GM12878 (cell line): ENCODE results near the gene TECTB. TPM values are rescaled to one million over a fixed set of nuclear protein-coding genes. Genes with fewer than 3 reads are reported as not detected.

ENCODE experiments used
- ATAC-seq: fragments of 200-7000 bp; cut with Tn5 transposase; 3 replicates; pipeline ENCODE4 v1.9.1; 2020; ENCODE audit warnings: mild to moderate bottlenecking, moderate library complexity
- BruUV-seq: library from RNA; stranded (reverse); fragments of 400-500 nt; replicated peaks from 2 replicates; lab custom pipeline; 2021; lab: Mats Ljungman, UMichigan
- CTCF ChIA-PET: fragments of 300-600 bp; sonication (Branson Sonifier 250); formaldehyde crosslinking; extraction: SDS; loops from one replicate; lab custom pipeline; 2021; ENCODE audit warnings: inconsistent platforms; lab: Yijun Ruan, JAX
- POLR2A ChIA-PET: fragments of 350-600 bp; formaldehyde crosslinking; extraction: SDS; loops from one replicate; lab custom pipeline; 2021; ENCODE audit warnings: inconsistent platforms; lab: Charles Lee
- RAD21 ChIA-PET: fragments of 300-600 bp; sonication (Branson Sonifier 250); formaldehyde crosslinking; loops from one replicate; lab custom pipeline; 2023; ENCODE audit warnings: antibody characterized with exemption; ENCODE audit not compliant: unreplicated experiment; lab: Charles Lee
- SMC1A ChIA-PET: fragments of 300-600 bp; sonication (Branson Sonifier 250); formaldehyde crosslinking; loops from one replicate; lab custom pipeline; 2023; ENCODE audit not compliant: unreplicated experiment, uncharacterized antibody; lab: Charles Lee
- DNase-seq: peaks from one replicate; pipeline ENCODE4 v3.0.0-alpha.2; 2011; ENCODE audit warnings: low read depth, low spot score
- FAIRE-seq: peaks from 3 replicates; lab custom pipeline; 2011; peaks lifted over from hg19 to GRCh38; lab: Jason Lieb, UNC
- H2AFZ ChIP-seq: 2 replicates; pipeline ENCODE4 v1.6.0; 2011; ENCODE audit warnings: low read depth, low read length, control low read depth; ENCODE audit not compliant: control insufficient read depth
- H3K27ac ChIP-seq: 2 replicates; pipeline ENCODE4 v1.5.1; 2011; ENCODE audit warnings: control low read depth; ENCODE audit not compliant: control insufficient read depth, insufficient read depth
- H3K27me3 ChIP-seq, 2 experiments: replicated peaks in 1 of 2; 2 replicates each; pipeline versions ENCODE4 v1.6.0 to v1.6.1; 2011; ENCODE audit warnings: low read length in 1 of 2; ENCODE audit not compliant: control insufficient read depth in 2 of 2, insufficient read depth in 2 of 2
- H3K36me3 ChIP-seq, 2 experiments: 2 replicates each; pipeline ENCODE4 v1.5.1; 2011; ENCODE audit warnings: low read length in 1 of 2; ENCODE audit not compliant: control insufficient read depth in 2 of 2, insufficient read depth in 2 of 2
- H3K4me1 ChIP-seq: 2 replicates; pipeline ENCODE4 v1.6.1; 2011; ENCODE audit warnings: mild to moderate bottlenecking, low read length, moderate library complexity, mixed read lengths; ENCODE audit not compliant: control insufficient read depth, insufficient read depth
- H3K4me2 ChIP-seq: 2 replicates; pipeline ENCODE4 v1.6.0; 2011; ENCODE audit warnings: control low read depth; ENCODE audit not compliant: control insufficient read depth, insufficient read depth
- H3K4me3 ChIP-seq: fragments of 200-600 bp; sonication (generic); 2 replicates; pipeline ENCODE4 v1.5.1; 2016
- H3K79me2 ChIP-seq: 2 replicates; pipeline ENCODE4 v1.6.0; 2011; ENCODE audit warnings: low read length; ENCODE audit not compliant: control insufficient read depth, insufficient read depth
- H3K9ac ChIP-seq: 2 replicates; pipeline ENCODE4 v1.8.0; 2011; ENCODE audit warnings: low read length, control low read depth, mixed read lengths; ENCODE audit not compliant: control insufficient read depth, insufficient read depth
- H3K9me3 ChIP-seq: replicated peaks from 3 replicates; pipeline ENCODE4 v1.5.1; 2011; ENCODE audit warnings: mild to moderate bottlenecking, low read length; ENCODE audit not compliant: control insufficient read depth, insufficient read depth
- H4K20me1 ChIP-seq: 2 replicates; pipeline ENCODE4 v1.6.0; 2011; ENCODE audit not compliant: control insufficient read depth, insufficient read depth
- BCL3 ChIP-seq: IDR thresholded peaks from 2 replicates; pipeline ENCODE4 v1.6.1; 2011; ENCODE audit warnings: borderline replicate concordance, low read depth, mild to moderate bottlenecking, moderate library complexity, low read length; ENCODE audit not compliant: insufficient read depth, poor library complexity, severe bottlenecking
- CBX5 ChIP-seq: sonication (generic); IDR thresholded peaks from 2 replicates; pipeline ENCODE4 v1.6.1; 2016; ENCODE audit warnings: low read depth, moderate library complexity, mild to moderate bottlenecking, inconsistent platforms
- CUX1 ChIP-seq: IDR thresholded peaks from 2 replicates; pipeline ENCODE4 v1.6.1; 2012; ENCODE audit warnings: improper control_type of control experiment, low read depth, low read length; ENCODE audit not compliant: insufficient replicate concordance
- KAT2A ChIP-seq: conservative IDR thresholded peaks from 2 replicates; pipeline ENCODE4 v1.6.1; 2011; ENCODE audit warnings: low read depth, low read length; ENCODE audit not compliant: control insufficient read depth
- NKRF ChIP-seq: fragments of 450-650 bp; conservative IDR thresholded peaks from 2 replicates; pipeline ENCODE4 v1.6.1; 2017; ENCODE audit warnings: mild to moderate bottlenecking, moderate library complexity
- NR2F1 ChIP-seq: fragments of 450-650 bp; conservative IDR thresholded peaks from 2 replicates; pipeline ENCODE4 v1.6.1; 2017; ENCODE audit warnings: mild to moderate bottlenecking
- SREBF1 ChIP-seq: IDR thresholded peaks from 2 replicates; pipeline ENCODE4 v1.6.1; 2012; ENCODE audit warnings: mild to moderate bottlenecking, low read length
- STAT1 ChIP-seq: fragments of 450-650 bp; conservative IDR thresholded peaks from 2 replicates; pipeline ENCODE4 v1.6.1; 2014; ENCODE audit warnings: antibody characterized with exemption, mild to moderate bottlenecking
- SUPT20H ChIP-seq: IDR thresholded peaks from 2 replicates; pipeline ENCODE4 v1.6.1; 2011; ENCODE audit warnings: low read depth, mild to moderate bottlenecking, low read length, moderate library complexity, borderline replicate concordance; ENCODE audit not compliant: control insufficient read depth
- USF2 ChIP-seq: IDR thresholded peaks from 2 replicates; pipeline ENCODE4 v1.6.1; 2011; ENCODE audit warnings: low read depth, low read length, improper control_type of control experiment, borderline replicate concordance
- ZBTB11 ChIP-seq: fragments of 450-650 bp; formaldehyde crosslinking; IDR thresholded peaks from 2 replicates; pipeline ENCODE4 v1.5.0; 2022; ENCODE audit warnings: mild to moderate bottlenecking, missing genetic modification characterization
- WGBS: methylation state at CpG from one replicate; pipeline ENCODE4 v1.1.6; 2016; ENCODE audit warnings: low lambda C conversion rate; ENCODE audit not compliant: insufficient replicate concordance, insufficient coverage; ENCODE audit errors: missing lambda C conversion rate; 5-methylcytosine and 5-hydroxymethylcytosine counted together
- in situ Hi-C: fragments of 300-500 bp; cut with MboI; formaldehyde crosslinking; loops from 9 replicates; pipeline ENCODE4 v1.14.3; 2018; ENCODE audit warnings: mixed read lengths
- intact Hi-C: fragments of 100-400 bp; cut with micrococcal nuclease; formaldehyde crosslinking; loops from one replicate; pipeline ENCODE4 v1.14.2; 2022; ENCODE audit not compliant: unreplicated experiment
- polyA plus RNA-seq, 11 experiments: library from polyadenylated mRNA; depleted of rRNA in 4 of 11; unstranded in 6 of 11; stranded (reverse) in 5 of 11; fragments of >200 nt; fragmentation: Nextera tagmentation in 4 of 11; fragmentation: Illumina TruSeq in 1 of 11; extraction: Ambion mirVana in 4 of 11; extraction: Trizol in 1 of 11; gene quantifications; 1 replicate in 1 of 11; 2 replicates in 10 of 11; pipeline versions ENCODE4 v1.2.1 to v1.2.3, GENCODE V29; 2011 to 2016; ENCODE audit warnings: inconsistent platforms in 2 of 11, missing spikeins in 2 of 11, low read depth in 1 of 11
- total RNA-seq, 4 experiments: library from RNA; depleted of rRNA in 3 of 4; stranded (reverse); fragments of >200 nt in 3 of 4; fragmentation: Illumina TruSeq in 1 of 4; extraction: Trizol in 1 of 4; gene quantifications; 2 replicates each; pipeline versions ENCODE4 v1.2.1 to v1.2.3, GENCODE V29; 2013 to 2021

TECTB gene
- total and polyA plus RNA-seq, 10 of the 15 experiments (the other 5 are each of a cell fraction or from before 2014, with no cell fraction given) = not detected

- ChIA-PET SMC1A (no interaction called here), RAD21 (no interaction called here), CTCF (no interaction called here), POLR2A (no interaction called here)
- ATAC-seq = no peak
- Histone ChIP-seq H4K20me1 (no peaks in the 10 kb centered on the region), H3K36me3 (no peaks in the 10 kb centered on the region), H3K79me2 (no peaks in the 10 kb centered on the region), H3K4me2 (no peak overlapping the region), H3K27ac (no peak overlapping the region), H3K9me3 (no peaks in the 10 kb centered on the region), H3K27me3 (no peaks in the 10 kb centered on the region), H2AFZ (no peak overlapping the region), H3K4me3 (no peak overlapping the region), H3K9ac (no peak overlapping the region), H3K4me1 (no peaks in the 10 kb centered on the region)
- no peak for FAIRE-seq
- no peak for DNase-seq
- 96% methylated on average over 2 of the region's 2 CpGs for WGBS
- in situ Hi-C loops (no loop called here), intact Hi-C loops (no loop called here)
- BruUV-seq = no TSS peak
- no peak for TF ChIP-seq BCL3
- no peak for TF ChIP-seq KAT2A
- TF ChIP-seq SUPT20H = no peak
- no peak for TF ChIP-seq USF2
- no peak for TF ChIP-seq SREBF1
- no peak for TF ChIP-seq CUX1
- no peak for TF ChIP-seq NR2F1
- no peak for TF ChIP-seq STAT1
- TF ChIP-seq CBX5 = no peak
- no peak for TF ChIP-seq ZBTB11 (CRISPR knock-in tag)
- TF ChIP-seq NKRF = no peak
Observed at GRCh38 chr10:112290054-112290373, 6.8 kb downstream of the TECTB start.
